ENCODE measurements around the gene SNAPC1.
A peak's percentile ranks its signal among the peaks of the same experiment; 100 is the strongest.
"Not testable (repeated sequence)": the region's sequence is repeated elsewhere in the genome, so short reads cannot be mapped to it uniquely, and the experiment has no call there.

The SNAPC1 gene

DNA sequence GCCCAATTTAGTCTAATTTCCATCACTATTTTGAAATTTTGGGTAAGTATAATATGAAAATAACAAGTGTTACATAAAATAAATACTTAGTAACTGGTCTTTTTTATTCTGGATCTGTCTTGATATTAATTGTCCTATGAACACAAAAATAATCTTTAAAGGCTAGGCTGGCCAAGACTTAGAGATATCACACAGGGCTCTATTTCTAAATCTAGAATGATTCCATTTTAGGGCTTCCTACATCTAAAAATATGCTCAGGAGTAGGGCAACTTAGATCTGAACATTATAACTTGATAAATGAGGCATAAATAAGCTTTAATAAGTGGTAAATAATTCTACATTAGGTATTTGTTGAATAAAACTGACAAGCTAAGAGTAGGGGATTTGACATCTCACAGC lies 23.1 kb upstream of the SNAPC1 start:
- H3K4me3 ChIP-seq (ENCODE audit: low read depth, low read length), result no peak overlapping the region
- TF ChIP-seq CTCF (IDR thresholded peaks at IDR 0.05; ENCODE audit: borderline replicate concordance, insufficient read depth, low read depth, low read length), result no peak

DNA sequence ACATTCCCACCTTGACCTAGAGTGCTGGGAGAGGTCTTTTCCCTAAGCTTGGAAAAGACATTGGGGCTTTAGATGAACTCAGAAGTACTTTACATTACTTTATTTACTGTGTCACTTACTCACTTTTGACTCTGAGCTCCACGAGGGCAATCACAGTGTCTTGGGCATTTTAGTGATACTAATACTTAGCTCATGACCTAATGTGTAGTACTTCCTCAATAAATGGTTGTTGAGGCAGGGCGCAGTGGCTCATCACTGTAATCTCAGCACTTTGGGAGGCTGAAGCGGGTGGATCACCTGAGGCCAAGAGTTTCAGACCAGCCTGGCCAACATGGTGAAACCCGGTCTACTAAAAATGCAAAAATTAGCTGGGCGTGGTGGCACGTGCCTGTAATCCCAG lies 19.8 kb upstream of the SNAPC1 start:
- TF ChIP-seq CTCF (IDR thresholded peaks at IDR 0.05; ENCODE audit: borderline replicate concordance, insufficient read depth, low read depth, low read length), result no peak

DNA sequence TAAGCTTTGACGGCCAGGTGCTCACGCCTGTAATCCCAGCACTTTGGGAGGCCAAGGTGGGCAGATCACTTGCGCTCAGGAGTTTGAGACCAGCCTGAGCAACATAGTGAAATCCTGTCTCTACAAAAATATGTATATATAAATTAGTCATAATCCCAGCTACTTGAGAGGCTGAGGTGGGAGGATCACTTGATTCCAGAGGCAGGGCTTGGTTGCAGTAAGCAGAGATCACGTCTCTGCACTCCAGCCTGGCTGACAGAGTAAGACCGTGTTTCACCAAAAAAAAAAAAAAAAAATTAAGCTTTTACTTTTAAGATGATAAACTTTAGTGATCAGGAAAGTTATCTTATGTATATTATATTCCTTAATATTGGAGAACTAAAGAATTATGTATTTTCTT lies 18.0 kb upstream of the SNAPC1 start:
- no peak for TF ChIP-seq CTCF (IDR thresholded peaks at IDR 0.05; ENCODE audit: borderline replicate concordance, insufficient read depth, low read depth, low read length)
- no peak overlapping the region for H3K4me3 ChIP-seq (ENCODE audit: low read depth, low read length)

More for the DNA sequence above, 19.8 kb upstream of the SNAPC1 start:
- no peak overlapping the region for H3K4me3 ChIP-seq (ENCODE audit: low read depth, low read length)

DNA sequence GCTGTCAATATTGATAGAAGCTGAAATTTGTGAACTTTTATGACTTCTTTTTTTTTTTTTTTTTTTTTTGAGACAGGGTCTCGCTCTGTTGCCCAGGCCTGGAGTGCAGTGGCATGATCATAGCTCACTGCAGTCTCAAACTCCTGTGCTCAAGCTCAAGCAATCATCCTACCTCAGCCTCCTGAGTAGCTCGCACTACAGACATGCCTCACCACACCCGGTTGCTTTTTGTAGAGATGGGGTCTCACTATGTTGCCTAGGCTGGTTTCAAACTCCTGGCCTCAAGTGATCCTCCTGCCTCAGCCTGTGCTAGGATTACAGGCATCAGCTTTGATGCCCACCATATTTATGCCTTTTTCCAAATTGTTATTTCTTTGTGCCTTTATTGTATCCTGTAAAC lies 15.9 kb upstream of the SNAPC1 start:
- H3K4me3 ChIP-seq (ENCODE audit: low read depth, low read length), result not testable (repeated sequence)

GRCh38 chr14:61746881-61747280 lies 15.3 kb upstream of the SNAPC1 start:
- no peak for TF ChIP-seq CTCF (IDR thresholded peaks at IDR 0.05; ENCODE audit: borderline replicate concordance, insufficient read depth, low read depth, low read length)
- no peak overlapping the region for H3K4me3 ChIP-seq (ENCODE audit: low read depth, low read length)

GRCh38 chr14:61747342-61747741 lies 14.9 kb upstream of the SNAPC1 start:
- H3K4me3 ChIP-seq (ENCODE audit: low read depth, low read length), result no peak overlapping the region

GRCh38 chr14:61749264-61749663 lies 13.0 kb upstream of the SNAPC1 start:
- peak overlapping the region; percentile 33 for H3K4me3 ChIP-seq (ENCODE audit: low read depth, low read length)

More at GRCh38 chr14:61747342-61747741, 14.9 kb upstream of the SNAPC1 start:
- no peak for TF ChIP-seq CTCF (IDR thresholded peaks at IDR 0.05; ENCODE audit: borderline replicate concordance, insufficient read depth, low read depth, low read length)

More at GRCh38 chr14:61749264-61749663, 13.0 kb upstream of the SNAPC1 start:
- no peak for TF ChIP-seq CTCF (IDR thresholded peaks at IDR 0.05; ENCODE audit: borderline replicate concordance, insufficient read depth, low read depth, low read length)
